ENCODE results near the gene NDEL1. TPM values are rescaled to one million over a fixed set of nuclear protein-coding genes. Genes with fewer than 3 reads are reported as not detected.

Gene NDEL1
- total RNA-seq, 1 experiment from 2014 or later = 78.4 TPM

GRCh38 chr17:8481703-8482102, 46.0 kb downstream of the NDEL1 start:
- intact Hi-C loops (cut with micrococcal nuclease; ENCODE audit: unreplicated experiment) = no loop called here
- CTCF ChIA-PET = no interaction called here

GRCh38 chr17:8482546-8482945, 46.9 kb downstream of the NDEL1 start:
- Histone ChIP-seq H3K4me3 (no peak overlapping the region), H3K4me2 (no peak overlapping the region), H3K36me3 (ENCODE audit: low read depth) (no peaks in the 10 kb centered on the region), H3K27me3 (ENCODE audit: insufficient read depth, low read depth) (no peaks in the 10 kb centered on the region), H2AFZ (no peak overlapping the region), H4K20me1 (ENCODE audit: insufficient read depth) (no peaks in the 10 kb centered on the region), H3K79me2 (ENCODE audit: low read depth) (no peaks in the 10 kb centered on the region), H3K27ac (no peak overlapping the region), H3K4me1 (replicated peaks; ENCODE audit: insufficient read depth) (no peaks in the 10 kb centered on the region), H3K9me3 (ENCODE audit: insufficient read depth, low read depth) (0 out of 2 replicates have a peak, but pooled peaks cover 7% of the 10 kb centered on the region), H3F3A (ENCODE audit: insufficient read depth, low read depth) (no peaks in the 10 kb centered on the region), H3K9me2 (ENCODE audit: insufficient read depth) (no peaks in the 10 kb centered on the region)
- CTCF ChIA-PET = no interaction called here
- intact Hi-C loops (cut with micrococcal nuclease; ENCODE audit: unreplicated experiment) = no loop called here
- DNase-seq = no peak
- no TSS peak for BruUV-seq (replicated peaks)
- TF ChIP-seq CTCF (conservative IDR thresholded peaks at IDR 0.05) (no peak), EZH2 (IDR thresholded peaks at IDR 0.05; ENCODE audit: low read depth) (no peak)
- POLR2A ChIA-PET (ENCODE audit: unreplicated experiment) = no interaction called here

More at GRCh38 chr17:8481703-8482102, 46.0 kb downstream of the NDEL1 start:
- no peaks in the 10 kb centered on the region for H3K27me3 ChIP-seq (ENCODE audit: insufficient read depth, low read depth)
- H3K79me2 ChIP-seq (ENCODE audit: low read depth) = no peaks in the 10 kb centered on the region
- DNase-seq = no peak
- H3K36me3 ChIP-seq (ENCODE audit: low read depth) = no peaks in the 10 kb centered on the region
- no peak overlapping the region for H2AFZ ChIP-seq
- H4K20me1 ChIP-seq (ENCODE audit: insufficient read depth) = no peaks in the 10 kb centered on the region
- no peak overlapping the region for H3K27ac ChIP-seq
- H3K4me1 ChIP-seq (replicated peaks; ENCODE audit: insufficient read depth) = no peaks in the 10 kb centered on the region
- no peaks in the 10 kb centered on the region for H3F3A ChIP-seq (ENCODE audit: insufficient read depth, low read depth)
- TF ChIP-seq CTCF (conservative IDR thresholded peaks at IDR 0.05) (no peak), EZH2 (IDR thresholded peaks at IDR 0.05; ENCODE audit: low read depth) (no peak)
- no TSS peak for BruUV-seq (replicated peaks)
- no peak overlapping the region for H3K4me3 ChIP-seq
- POLR2A ChIA-PET (ENCODE audit: unreplicated experiment) = no interaction called here
- H3K9me3 ChIP-seq (ENCODE audit: insufficient read depth, low read depth) = 0 out of 2 replicates have a peak, but pooled peaks cover 7% of the 10 kb centered on the region
- H3K4me2 ChIP-seq = no peak overlapping the region
- H3K9me2 ChIP-seq (ENCODE audit: insufficient read depth) = no peaks in the 10 kb centered on the region

- 0 out of 2 replicates have a peak, but pooled peaks cover 7% of the 10 kb centered on the region for H3K9me3 ChIP-seq (ENCODE audit: insufficient read depth, low read depth)
- CTCF ChIA-PET = no interaction called here
- H3K9me2 ChIP-seq (ENCODE audit: insufficient read depth) = no peaks in the 10 kb centered on the region
- H3F3A ChIP-seq (ENCODE audit: insufficient read depth, low read depth) = no peaks in the 10 kb centered on the region
- H3K4me2 ChIP-seq = no peak overlapping the region
- no peak overlapping the region for H2AFZ ChIP-seq
- H3K4me3 ChIP-seq = no peak overlapping the region
- no peaks in the 10 kb centered on the region for H3K36me3 ChIP-seq (ENCODE audit: low read depth)
- no peak for TF ChIP-seq CTCF (conservative IDR thresholded peaks at IDR 0.05)
- TF ChIP-seq EZH2 (IDR thresholded peaks at IDR 0.05; ENCODE audit: low read depth) = no peak
- no peak overlapping the region for H3K27ac ChIP-seq
- no peak for DNase-seq
- H3K4me1 ChIP-seq (replicated peaks; ENCODE audit: insufficient read depth) = no peaks in the 10 kb centered on the region
- H3K79me2 ChIP-seq (ENCODE audit: low read depth) = no peaks in the 10 kb centered on the region
- POLR2A ChIA-PET (ENCODE audit: unreplicated experiment) = no interaction called here
- intact Hi-C loops (cut with micrococcal nuclease; ENCODE audit: unreplicated experiment) = no loop called here
- no TSS peak for BruUV-seq (replicated peaks)
- H3K27me3 ChIP-seq (ENCODE audit: insufficient read depth, low read depth) = no peaks in the 10 kb centered on the region
- no peaks in the 10 kb centered on the region for H4K20me1 ChIP-seq (ENCODE audit: insufficient read depth)
Observed at GRCh38 chr17:8484465-8484864, 48.8 kb downstream of the NDEL1 start.
